Measurements from ENCODE around the gene CIROP.
"Not testable (repeated sequence)": the region's sequence is repeated elsewhere in the genome, so short reads cannot be mapped to it uniquely, and the experiment has no call there.

The CIROP gene

GRCh38 chr14:23114669-23115038 lies 9.9 kb upstream of the CIROP start:
- no peak for DNase-seq (ENCODE audit: low spot score)

- no peak for DNase-seq (ENCODE audit: low spot score)
These were observed 9.3 kb upstream of the CIROP start for GRCh38 chr14:23114120-23114458.

- DNase-seq (ENCODE audit: low spot score), result no peak
These were observed 8.8 kb upstream of the CIROP start for GRCh38 chr14:23113431-23114119.

- DNase-seq (ENCODE audit: low spot score), result no peak
These were observed 7.8 kb upstream of the CIROP start for GRCh38 chr14:23112359-23113178.

GRCh38 chr14:23110579-23111365 lies 6.0 kb upstream of the CIROP start:
- no peak for DNase-seq (ENCODE audit: low spot score)

GRCh38 chr14:23109769-23110168 lies 5.0 kb upstream of the CIROP start:
- no peak for DNase-seq (ENCODE audit: low spot score)

GRCh38 chr14:23108169-23108568 lies 3.4 kb upstream of the CIROP start:
- not testable (repeated sequence) for DNase-seq (ENCODE audit: low spot score)

- not testable (repeated sequence) for DNase-seq (ENCODE audit: low spot score)
These were observed 2.8 kb upstream of the CIROP start for GRCh38 chr14:23107620-23108019.

GRCh38 chr14:23106747-23107045 lies 1.9 kb upstream of the CIROP start:
- no peak for DNase-seq (ENCODE audit: low spot score)

GRCh38 chr14:23105348-23105824 lies 597 bp upstream of the CIROP start:
- DNase-seq (ENCODE audit: low spot score), result no peak

GRCh38 chr14:23104070-23104590 lies 659 bp downstream of the CIROP start:
- no peak for DNase-seq (ENCODE audit: low spot score)

- DNase-seq (ENCODE audit: low spot score), result no peak
These were observed 1.2 kb downstream of the CIROP start for GRCh38 chr14:23103581-23103980.

GRCh38 chr14:23102801-23103200 lies 2.0 kb downstream of the CIROP start:
- no peak for DNase-seq (ENCODE audit: low spot score)

- DNase-seq (ENCODE audit: low spot score), result no peak
These were observed 2.7 kb downstream of the CIROP start for GRCh38 chr14:23101986-23102625.

GRCh38 chr14:23101213-23101970 lies 3.4 kb downstream of the CIROP start:
- DNase-seq (ENCODE audit: low spot score), result no peak

GRCh38 chr14:23099212-23099861 lies 5.5 kb downstream of the CIROP start:
- no peak for DNase-seq (ENCODE audit: low spot score)

- no peak for DNase-seq (ENCODE audit: low spot score)
These were observed 7.0 kb downstream of the CIROP start for GRCh38 chr14:23097786-23098185.

- peak; percentile 100 for DNase-seq (ENCODE audit: low spot score)
These were observed 9.3 kb downstream of the CIROP start, which contains the start of gene C14orf119 for GRCh38 chr14:23095196-23096108. C14orf119 (plus strand) TSS chr14:23095505; CDS start chr14:23097659, 2,154 bp downstream.

GRCh38 chr14:23094666-23095195 lies 10.1 kb downstream of the CIROP start, which contains the start of gene ACIN1:
ACIN1 (minus strand) TSS chr14:23095136; CDS start chr14:23095112, 24 bp downstream.
- peak; percentile 75 for DNase-seq (ENCODE audit: low spot score)

Data from CD4-positive, alpha-beta T cell treated with Interleukin-15 for 4 hours (primary cell).